ENCODE measurements around the gene RPS16. TPM values are rescaled to one million over a fixed set of nuclear protein-coding genes. Genes with fewer than 3 reads are reported as not detected.

Gene RPS16
- total RNA-seq, 4 donors from 2014 or later = 718 to 1,665 (median 1,335) TPM

DNA sequence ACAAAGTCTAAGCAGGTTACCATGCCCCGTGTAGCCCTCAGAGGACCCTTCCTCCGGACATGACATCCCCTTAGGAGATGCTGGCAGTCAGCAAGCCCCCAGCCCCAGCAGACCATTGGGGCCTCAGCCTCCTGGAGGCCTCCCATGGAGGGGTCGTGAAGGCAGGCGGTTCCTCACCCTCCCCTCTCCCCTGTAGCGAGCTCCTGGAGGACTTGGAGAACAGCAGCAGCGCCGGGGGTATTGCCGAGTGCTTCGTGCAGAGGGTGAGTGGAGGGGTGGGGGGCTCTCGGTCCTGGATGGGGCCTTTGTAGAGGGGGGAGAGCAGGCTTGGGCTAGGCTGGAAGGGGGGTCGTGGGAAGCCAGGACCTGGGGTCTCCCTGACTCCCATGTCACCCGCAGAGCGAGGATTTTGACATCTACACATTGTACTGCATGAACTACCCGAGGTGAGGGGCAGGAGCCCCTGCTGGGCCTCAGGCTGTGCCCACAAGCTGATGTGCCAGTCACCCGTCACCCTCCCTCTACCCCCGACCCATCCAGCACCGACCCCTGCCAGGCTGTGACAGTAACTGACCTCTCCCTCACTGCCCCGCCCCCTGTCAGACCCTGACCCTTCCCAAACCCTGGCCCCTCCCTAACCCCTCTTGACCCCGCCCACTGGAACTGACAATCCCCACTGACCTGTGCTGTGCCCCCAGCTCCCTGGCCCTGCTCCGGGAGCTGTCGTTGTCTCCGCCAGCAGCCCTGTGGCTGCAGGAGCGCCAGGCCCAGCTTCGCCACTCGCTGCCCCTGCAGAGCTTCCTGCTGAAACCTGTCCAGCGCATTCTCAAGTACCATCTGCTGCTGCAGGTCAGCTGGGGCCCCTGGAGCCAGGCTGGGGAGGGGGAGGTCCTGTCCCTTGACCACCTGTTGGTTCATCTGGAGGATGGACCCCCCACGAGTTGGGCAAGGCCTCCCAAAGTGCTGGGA, 19.3 kb downstream of the RPS16 start:
- Histone ChIP-seq H3K9me3 (no peaks in the 10 kb centered on the region), H3K4me3 (no peak overlapping the region), H3K36me3 (no peaks in the 10 kb centered on the region), H3K4me1 (peaks cover 2 to 38% (median 26%) of the 10 kb centered on the region in 4 donors), H3K27me3 (peaks cover 17% of the 10 kb centered on the region), H3K27ac (no peak overlapping the region)
- no peak for DNase-seq
- intact Hi-C loops (cut with DNase I; ENCODE audit: low total_unique reads) (no loop called here), in situ Hi-C loops (cut with MboI; ENCODE audit: low pct_ligation_motif_present in 1 of 4, low pct_unique_long_range_greater_than_20kb in 1 of 4, low sequenced_read_pairs in 3 of 4) (no loop called here)
- WGBS, 2 donors (ENCODE audit: low coverage in 1 of 2) = 67 to 80% methylated on average over 2 to 22 of the region's 27 CpGs
- TF ChIP-seq POLR2AphosphoS5 (IDR thresholded peaks at IDR 0.05) = peak in 2 of 3 donors; percentile 4 to 6
- TF ChIP-seq, protein P1, sequence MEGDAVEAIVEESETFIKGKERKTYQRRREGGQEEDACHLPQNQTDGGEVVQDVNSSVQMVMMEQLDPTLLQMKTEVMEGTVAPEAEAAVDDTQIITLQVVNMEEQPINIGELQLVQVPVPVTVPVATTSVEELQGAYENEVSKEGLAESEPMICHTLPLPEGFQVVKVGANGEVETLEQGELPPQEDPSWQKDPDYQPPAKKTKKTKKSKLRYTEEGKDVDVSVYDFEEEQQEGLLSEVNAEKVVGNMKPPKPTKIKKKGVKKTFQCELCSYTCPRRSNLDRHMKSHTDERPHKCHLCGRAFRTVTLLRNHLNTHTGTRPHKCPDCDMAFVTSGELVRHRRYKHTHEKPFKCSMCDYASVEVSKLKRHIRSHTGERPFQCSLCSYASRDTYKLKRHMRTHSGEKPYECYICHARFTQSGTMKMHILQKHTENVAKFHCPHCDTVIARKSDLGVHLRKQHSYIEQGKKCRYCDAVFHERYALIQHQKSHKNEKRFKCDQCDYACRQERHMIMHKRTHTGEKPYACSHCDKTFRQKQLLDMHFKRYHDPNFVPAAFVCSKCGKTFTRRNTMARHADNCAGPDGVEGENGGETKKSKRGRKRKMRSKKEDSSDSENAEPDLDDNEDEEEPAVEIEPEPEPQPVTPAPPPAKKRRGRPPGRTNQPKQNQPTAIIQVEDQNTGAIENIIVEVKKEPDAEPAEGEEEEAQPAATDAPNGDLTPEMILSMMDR (IDR thresholded peaks at IDR 0.05) = no peak

DNA sequence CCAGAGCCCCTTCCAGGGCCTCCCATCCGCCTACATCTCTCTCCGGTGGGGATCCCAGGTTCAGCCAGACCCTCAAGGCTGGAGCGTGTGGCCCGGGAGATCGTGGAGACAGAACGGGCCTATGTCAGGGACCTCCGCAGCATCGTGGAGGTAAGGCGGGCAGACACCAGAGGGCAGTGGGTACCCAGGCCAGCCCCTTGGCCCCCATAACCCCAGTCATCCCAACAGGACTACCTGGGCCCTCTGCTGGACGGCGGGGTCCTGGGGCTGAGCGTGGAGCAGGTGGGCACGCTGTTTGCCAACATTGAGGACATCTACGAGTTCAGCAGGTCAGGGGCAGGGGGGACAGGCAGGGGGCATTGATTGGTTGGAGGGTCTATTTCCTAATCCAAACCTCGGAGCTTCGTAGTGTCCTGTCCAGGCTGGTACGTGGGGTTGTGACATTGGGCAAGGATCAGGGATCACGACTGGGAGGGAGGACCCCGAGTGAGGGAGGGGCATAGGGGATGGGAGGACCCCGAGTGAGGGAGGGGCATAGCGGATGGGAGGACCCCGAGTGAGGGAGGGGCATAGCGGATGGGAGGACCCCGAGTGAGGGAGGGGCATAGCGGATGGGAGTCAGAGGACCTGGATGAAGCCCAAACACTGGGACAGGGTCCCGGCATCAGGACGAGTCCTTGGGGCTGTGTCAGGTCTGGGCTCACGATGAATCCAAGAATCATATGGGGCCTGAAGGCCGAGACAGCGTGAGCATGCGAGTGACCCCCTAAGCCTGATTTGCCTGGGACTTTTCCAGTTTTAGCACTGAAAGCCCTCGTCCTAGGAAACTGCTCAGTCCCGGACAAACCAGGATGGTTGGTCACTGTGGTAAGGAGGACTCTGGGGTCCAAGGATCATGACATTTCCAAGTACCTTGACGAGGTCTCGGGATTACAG, 20.4 kb downstream of the RPS16 start:
- Histone ChIP-seq H3K27me3 (peaks cover 17% of the 10 kb centered on the region), H3K27ac (peak overlapping the region; percentile 98 to 100 (median 99)), H3K4me3 (peak overlapping the region in 1 of 4 donors; percentile 66), H3K36me3 (no peaks in the 10 kb centered on the region), H3K4me1 (peaks cover 11 to 48% (median 37%) of the 10 kb centered on the region in 4 donors), H3K9me3 (no peaks in the 10 kb centered on the region)
- 61 to 68% methylated on average over 11 to 32 of the region's 35 CpGs for WGBS, 2 donors (ENCODE audit: low coverage in 1 of 2)
- in situ Hi-C loops (cut with MboI; ENCODE audit: low pct_ligation_motif_present in 1 of 4, low pct_unique_long_range_greater_than_20kb in 1 of 4, low sequenced_read_pairs in 3 of 4) (no loop called here), intact Hi-C loops (cut with DNase I; ENCODE audit: low total_unique reads) (no loop called here)
- no peak for TF ChIP-seq POLR2A (IDR thresholded peaks at IDR 0.05)
- TF ChIP-seq, protein P1 (IDR thresholded peaks at IDR 0.05) = no peak
- no peak for TF ChIP-seq EP300 (IDR thresholded peaks at IDR 0.05; ENCODE audit: low read depth)
- TF ChIP-seq POLR2AphosphoS5 (IDR thresholded peaks at IDR 0.05) = no peak
- DNase-seq = no peak

DNA sequence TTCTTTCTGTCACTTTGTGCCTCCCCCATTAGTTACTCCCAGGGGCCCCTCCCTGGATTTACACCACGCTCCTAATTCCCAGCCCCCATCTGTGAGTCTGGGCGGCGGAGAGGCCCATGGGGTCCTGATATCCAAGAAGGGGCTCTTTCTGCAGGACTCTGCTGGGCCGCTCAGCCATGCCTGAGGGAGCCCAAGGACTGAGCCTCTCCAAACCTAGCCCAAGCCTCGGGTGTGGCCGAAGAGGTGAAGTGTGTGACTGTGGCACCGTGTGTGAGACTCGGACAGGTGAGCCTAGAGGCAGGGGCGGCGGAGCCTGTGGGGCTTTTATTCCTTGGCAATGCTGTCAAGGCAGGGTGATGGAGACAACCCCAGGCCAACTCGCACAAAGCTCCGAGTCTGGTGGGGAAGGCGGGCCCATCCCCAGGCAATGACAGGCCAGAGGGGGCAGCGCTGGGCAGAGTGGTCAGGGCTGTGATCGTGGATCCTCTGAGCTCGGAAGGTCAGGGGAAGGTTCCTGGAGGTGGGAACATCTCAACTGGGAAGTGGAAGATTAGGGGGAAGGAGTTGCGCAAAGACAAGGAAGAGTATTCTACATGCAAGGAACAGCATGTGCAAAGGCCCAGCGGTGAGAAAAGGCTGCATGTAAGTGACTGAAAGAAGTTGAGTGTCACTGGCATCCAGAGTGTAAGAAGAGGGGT, 21.7 kb downstream of the RPS16 start:
- DNase-seq = peak; percentile 31
- H3K36me3 ChIP-seq = no peaks in the 10 kb centered on the region
- 37 to 71% methylated on average over 1 to 18 of the region's 18 CpGs for WGBS, 2 donors (ENCODE audit: low coverage in 1 of 2)
- H3K27ac ChIP-seq = peak overlapping the region; percentile 98 to 100 (median 99)
- TF ChIP-seq, protein P1 (IDR thresholded peaks at IDR 0.05) = no peak
- TF ChIP-seq POLR2A (IDR thresholded peaks at IDR 0.05) (no peak), EP300 (IDR thresholded peaks at IDR 0.05; ENCODE audit: low read depth) (no peak)
- intact Hi-C loops (cut with DNase I; ENCODE audit: low total_unique reads) = loop anchor here (2.0 kb wide), 1 partner anchor 15 kb away; no protein-coding TSS in a partner anchor
- peaks cover 11 to 52% (median 40%) of the 10 kb centered on the region in 4 donors for H3K4me1 ChIP-seq
- peak overlapping the region; percentile 5 to 86 (median 75) for H3K4me3 ChIP-seq
- in situ Hi-C loops (cut with MboI; ENCODE audit: low pct_ligation_motif_present in 1 of 4, low pct_unique_long_range_greater_than_20kb in 1 of 4, low sequenced_read_pairs in 3 of 4) = no loop called here
- H3K27me3 ChIP-seq = peaks cover 17% of the 10 kb centered on the region
- no peaks in the 10 kb centered on the region for H3K9me3 ChIP-seq
